Activated CD8-positive, alpha-beta memory T cell treated with anti-CD3 and anti-CD28 coated beads, Interleukin-2, amount 50 U/mL, for 4 hours (primary cell): ENCODE data around the gene SPNS2.

Source experiments
- DNase-seq: peaks from one replicate; pipeline ENCODE4 v3.0.0-alpha.2; 2020

SPNS2 gene

DNA sequence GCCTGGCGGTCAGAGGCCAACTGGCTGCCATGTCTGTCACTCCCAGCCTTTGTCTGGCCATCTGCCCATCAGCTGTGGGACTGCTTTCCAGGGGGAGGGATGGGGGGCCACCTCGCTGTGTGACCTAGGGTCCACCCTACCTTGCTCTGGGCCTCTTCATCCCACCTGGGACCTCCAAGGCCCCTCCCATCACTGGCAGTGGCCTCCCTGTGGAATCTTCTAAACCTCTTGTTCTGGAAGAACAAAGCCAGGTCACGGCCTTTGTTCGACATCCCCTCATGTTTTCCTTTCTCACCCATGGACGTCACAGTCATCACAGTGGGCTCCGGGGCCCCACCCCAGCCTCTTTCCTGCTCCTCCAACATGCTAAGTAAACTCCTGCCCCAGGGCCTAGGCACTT, 24.0 kb downstream of the SPNS2 start:
- DNase-seq: no peak

DNA sequence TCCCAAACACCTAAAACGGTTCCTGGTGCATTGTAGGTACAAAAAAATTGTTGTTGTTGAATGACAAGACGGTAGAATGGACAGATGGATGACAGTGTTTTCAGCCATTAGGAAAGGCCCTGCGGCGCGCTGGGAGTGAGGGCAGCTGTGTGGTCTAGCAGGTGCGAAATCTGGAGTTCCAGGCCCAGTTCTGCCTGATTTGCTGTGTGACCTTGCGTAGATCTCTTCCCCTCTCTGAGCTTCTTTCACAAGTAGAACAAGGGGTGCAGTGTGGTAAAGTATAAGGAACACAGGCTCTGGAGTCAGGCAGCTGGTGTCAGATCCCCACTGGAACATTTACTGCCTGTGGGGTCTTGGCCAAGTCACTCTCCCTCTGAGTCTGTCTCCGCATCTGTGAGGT, 25.3 kb downstream of the SPNS2 start:
- no peak for DNase-seq

DNA sequence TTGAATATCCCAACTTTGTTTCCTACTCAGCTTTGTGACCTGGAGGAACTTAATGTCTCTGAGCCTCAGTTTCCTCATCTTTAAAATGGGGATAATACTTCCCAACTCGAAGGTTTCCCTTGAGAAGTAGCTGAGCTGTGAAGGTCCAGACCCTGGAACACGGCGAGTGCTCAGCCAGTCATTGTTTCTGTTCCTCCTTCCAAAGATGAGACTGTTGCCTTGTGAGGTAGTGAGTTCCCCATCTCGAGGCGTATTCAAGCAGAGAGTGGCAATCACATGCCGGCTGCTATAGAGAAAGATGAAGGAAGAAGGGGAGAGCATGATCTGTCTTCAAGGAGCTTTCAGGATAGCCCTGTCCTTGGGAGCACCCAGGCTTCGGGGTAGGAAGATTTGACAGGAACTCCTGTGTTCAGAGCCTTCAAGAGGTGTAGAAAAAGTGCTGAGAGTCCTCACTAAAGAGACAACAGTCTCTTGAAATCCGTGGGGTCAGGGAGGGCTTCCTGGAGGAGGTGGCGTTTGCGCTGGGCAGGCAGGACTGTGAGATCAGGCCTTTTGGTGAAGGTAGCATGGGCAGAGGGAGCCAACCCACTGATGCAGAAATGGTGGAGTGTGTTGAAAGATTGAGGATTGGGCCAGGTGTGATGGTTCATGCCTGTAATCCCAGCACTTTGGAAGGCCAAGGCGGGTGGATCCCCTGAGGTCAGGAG, 27.2 kb downstream of the SPNS2 start:
- no peak for DNase-seq

DNA sequence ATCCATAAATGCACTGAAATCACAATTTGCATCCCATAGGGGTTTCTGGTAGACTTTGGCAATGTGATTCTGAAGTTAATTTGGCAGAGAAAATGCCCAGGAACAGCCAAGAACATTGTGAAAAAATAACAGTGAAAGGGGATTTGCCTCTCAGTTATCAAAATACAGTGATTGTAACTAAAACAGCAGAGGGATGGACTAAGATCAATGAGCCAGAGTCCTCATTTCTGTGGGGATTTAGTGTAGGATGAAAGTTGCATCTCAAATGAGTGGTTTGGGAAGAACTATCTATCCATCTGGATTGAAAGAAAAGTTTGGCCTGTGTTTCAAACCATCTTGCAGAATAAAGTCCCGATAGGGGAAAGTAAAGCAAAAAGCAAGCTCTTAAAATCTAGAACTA, 28.5 kb downstream of the SPNS2 start:
- DNase-seq: no peak

DNA sequence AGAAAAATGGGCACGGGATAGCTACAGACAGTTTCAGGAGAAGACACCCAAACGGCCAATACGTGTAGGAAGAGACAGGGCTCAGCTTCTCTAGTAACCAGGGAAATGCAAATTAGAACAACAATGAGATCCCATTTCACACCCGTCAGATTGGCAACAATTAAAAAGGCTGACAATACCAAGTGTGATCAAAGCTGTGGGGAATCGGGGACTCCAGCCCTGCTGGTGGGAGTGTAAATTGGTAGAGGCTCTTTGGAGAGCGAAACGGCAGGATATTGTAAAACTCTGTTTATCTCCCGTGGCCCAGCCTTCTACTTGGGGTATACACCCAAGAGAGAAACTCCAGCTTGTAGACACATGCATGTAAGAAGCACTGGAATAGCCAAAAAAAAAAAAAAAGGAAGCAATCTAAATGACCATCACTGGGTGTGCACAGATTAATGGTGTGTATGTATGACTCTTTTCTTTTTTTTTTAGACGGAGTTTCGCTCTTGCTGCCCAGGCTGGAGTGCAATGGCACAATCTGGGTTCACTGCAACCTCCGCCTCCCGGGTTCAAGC, 29.0 kb downstream of the SPNS2 start:
- DNase-seq: no peak

DNA sequence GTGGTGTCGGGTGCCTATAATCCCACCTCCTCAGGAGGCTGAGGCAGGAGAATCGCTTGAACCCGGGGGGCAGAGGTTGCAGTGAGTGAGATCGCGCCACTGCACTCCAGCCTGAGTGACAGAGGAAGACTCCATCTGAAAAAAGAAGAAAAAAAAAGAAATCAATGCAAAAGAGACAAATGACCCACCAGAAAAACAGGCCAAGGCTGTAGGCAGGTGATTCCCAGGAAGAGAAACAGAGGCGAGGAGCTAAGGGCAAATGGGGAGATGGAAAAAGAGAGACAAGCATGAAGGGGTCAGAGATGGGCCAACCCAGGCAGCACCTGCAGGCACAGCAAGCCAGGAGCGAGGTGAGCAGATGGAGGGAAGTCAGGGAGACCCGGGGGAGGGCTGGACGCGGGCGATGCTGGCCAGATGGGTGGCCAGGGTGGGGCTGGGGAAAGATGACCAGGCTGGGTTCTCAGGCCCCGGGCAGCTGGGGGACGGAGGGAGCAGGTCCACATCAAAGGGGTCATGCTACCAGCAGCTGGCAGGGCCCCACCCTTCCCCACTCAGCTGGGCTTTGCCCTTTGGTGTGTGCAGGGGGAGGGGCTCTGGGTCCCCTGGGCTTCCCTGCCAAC, 31.0 kb downstream of the SPNS2 start:
- no peak for DNase-seq

DNA sequence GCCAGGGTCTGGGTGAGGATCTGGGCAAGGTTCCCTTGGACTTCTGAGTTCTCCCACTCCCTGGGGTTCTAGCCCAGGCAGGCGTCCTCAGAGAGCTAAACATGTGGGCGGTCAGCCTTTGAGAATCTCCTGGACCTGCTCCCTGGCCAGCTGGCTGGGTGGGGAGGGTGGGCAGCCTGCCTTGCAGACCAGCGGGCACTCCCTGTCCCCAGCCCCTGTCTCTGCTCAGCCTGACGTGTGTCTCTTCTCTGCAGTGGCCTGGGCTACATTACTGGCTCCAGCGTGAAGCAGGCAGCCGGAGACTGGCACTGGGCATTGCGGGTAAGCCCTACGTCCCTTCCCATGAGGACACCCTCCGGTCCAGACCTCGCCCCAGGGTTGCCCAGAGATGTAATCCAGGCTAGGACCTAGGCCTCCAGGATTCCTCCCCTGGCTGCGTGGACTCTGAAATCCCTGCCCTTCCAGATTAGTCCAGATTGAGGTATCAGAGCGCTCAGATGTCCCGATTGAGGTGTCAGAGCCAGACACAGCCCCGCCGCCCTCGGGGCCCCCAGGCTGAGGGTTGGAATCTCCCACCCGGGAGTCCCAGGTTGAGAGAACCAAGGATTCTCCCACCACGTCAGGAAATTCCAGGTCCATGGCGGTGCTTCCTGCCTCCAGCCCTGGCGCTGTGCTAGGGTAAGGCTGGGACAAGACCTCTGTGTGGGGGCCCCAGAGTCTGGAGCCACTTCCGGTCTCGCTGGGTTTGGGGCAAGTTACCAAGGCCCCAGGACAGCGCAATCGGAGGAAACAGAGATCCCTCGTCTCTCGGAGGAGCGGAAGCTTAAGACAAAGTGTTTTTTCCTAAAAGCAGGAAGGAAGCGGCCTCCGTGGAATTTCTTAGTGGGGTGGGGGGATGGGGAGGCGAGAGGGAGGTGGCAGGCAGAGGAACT, 32.4 kb downstream of the SPNS2 start:
- DNase-seq: no peak

DNA sequence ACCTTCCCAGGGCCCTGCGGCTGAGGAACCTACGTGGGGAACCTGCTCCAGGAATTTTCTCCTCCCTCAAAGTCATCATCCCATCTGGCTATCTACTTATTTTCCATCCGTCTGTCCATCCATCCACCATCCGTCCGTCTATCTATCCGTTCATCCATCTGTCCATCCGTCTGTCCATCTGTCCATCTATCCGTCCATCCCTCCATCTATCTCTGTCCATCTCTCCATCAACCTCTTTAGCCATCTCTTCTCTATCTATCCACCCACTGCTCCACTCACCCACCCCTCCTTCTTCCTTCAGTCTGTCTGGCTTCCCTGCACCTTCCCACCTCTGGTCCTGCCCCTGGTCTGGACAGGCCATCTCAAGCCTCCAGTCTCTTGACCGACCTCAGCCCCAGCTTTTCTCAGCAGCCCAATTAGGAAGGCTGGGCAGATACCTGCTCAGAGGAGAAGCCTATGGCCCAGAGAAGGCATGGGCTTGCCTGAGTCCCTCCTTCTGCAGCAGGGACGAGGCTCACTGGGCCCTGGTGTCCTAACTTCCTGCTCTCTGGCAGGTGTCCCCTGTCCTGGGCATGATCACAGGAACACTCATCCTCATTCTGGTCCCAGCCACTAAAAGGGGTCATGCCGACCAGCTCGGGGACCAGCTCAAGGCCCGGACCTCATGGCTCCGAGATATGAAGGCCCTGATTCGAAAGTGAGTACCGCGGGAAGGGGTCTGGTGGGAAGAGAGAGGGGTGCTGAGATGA, 33.5 kb downstream of the SPNS2 start:
- no peak for DNase-seq

DNA sequence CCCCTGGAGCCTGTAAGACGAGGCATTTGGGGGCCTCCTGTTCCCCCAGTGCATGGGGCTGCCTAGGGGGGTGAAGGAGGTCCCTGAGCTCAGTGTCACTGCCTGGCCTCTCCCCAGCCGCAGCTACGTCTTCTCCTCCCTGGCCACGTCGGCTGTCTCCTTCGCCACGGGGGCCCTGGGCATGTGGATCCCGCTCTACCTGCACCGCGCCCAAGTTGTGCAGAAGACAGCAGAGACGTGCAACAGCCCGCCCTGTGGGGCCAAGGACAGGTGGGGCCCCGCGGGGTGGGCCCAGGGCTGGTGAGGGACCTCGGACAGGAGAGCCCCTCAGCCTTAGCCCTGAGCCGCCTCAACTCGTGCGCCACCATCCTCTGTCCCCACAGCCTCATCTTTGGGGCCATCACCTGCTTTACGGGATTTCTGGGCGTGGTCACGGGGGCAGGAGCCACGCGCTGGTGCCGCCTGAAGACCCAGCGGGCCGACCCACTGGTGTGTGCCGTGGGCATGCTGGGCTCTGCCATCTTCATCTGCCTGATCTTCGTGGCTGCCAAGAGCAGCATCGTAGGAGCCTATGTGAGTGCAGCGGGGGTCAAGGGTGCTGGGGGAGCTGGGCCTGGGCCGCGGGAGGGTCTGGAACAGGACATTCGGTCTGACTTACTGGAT, 34.3 kb downstream of the SPNS2 start:
- no peak for DNase-seq

DNA sequence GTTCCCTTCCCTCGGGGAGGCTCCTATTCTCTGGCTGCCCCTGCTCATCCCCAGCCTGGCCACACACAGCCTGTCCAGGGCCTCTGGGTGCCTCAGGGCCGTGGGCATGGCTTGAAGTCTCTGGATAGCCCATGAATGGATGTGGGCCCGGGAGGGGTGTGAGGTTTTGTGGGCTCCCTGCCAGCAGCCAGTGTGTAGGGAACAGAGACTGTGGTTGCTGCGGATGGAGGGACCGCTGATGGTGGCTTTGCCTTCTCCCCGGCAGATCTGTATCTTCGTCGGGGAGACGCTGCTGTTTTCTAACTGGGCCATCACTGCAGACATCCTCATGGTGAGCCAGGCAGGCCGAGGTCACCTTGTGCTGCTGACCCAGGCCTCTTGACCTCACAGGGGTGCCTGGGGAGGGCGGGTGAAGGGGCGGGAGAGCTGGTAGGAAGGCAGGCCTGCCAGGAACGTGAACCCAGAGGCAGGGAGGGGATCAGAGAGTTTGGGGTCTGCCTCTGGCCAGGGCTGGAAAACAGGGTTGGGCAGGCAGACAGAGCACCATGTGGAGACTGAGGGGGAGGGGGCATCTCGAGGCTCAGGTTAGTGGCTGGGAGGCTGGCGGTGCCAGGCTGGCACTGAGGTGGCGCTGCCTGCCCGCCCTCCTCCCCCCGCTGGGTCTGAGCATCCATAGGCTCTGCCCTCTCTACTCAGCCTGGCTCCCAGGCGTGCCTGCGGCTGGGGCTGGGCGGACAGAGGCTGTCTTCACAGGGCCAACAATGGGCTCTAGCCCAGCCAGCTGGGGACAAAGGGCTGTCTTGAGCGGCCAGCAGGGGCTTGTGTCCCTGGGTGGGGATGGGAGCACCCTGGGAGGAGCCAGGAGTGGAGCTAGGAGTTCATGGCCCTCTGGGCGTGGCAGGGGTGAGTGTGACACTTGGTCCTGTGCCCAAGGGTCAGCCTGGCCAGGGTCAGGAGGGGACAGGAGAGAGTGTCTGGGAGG, 35.1 kb downstream of the SPNS2 start:
- no peak for DNase-seq

DNA sequence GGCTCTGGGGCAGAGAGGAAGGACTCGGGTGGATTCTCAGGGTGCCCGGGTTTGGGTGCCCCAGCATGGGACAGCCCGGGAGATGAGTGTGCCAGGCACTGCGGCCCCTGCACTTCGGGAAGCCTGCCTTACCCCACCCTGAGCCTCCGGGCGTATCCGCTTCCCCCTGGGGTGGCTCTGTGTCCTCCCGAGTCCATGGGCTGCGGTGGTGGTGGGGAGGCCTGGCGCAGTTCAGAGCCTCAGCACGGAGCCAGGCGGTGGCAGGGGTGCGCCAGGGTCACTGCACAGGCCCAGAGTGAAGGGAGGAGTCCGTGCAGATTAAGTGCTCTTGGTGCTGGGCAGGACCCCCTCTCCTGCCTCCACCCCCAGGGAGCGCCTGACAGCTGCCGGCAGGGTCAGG, 35.8 kb downstream of the SPNS2 start:
- DNase-seq: no peak

DNA sequence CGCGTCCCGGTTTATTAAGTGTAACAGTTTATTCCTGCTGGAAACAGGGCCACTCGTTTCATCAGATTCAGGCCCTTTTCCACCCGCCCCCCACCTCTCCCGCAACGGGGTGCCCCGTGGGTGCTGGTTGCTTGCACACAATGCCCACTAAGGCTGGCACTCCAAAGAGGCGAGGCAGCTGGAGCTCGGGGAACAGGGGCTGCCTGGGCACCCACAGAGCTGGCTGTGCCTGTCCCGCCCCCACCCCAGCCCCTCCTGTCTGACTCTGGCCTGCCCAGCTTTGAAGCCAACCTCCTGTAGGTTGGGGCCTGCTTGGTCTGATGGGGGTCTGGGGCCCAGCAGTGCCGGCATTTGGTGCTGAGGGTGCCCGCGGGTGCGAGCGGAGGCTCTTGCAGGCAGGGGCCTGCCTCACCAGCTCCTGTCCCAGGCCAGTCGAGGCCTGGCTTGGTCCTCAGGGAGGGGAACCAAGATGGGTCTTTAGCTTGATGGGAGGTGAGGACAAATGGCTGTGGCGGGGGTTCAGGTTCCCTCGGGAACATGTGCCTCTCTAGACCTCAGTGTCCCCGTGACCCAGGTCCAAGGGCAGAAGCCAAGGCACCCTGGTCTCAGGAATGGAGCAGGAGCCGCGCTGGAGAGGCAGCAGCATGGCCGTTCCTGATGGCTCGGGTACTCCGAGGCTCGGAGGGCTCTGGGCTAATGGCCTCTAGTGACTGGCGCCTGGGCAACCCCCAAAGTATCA, 36.4 kb downstream of the SPNS2 start:
- DNase-seq: no peak

DNA sequence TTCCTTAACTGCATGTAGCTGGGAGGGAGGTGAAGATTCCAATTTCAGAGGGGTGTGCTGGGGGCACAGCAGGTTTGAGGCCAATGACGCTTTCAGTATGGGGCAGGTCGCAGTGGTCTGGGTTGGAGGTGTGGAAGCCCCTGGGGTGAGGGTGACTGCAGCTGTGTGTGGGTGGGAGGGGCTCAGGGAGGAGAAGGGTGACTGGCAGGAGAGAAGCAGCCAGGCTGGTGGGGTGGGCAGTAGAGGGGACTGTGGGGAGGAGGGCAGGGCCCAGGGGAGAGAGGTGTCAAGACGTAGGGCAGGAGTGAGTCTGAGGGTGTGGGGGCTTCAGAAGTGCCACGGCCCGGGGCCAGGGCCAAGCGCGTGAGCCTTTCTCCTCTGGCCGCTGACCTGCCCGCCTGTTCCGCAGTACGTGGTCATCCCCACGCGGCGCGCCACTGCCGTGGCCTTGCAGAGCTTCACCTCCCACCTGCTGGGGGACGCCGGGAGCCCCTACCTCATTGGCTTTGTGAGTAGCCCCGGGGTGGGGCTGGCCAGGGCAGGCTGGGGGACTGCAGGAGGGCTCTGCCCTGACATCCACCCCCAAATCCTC, 37.1 kb downstream of the SPNS2 start:
- DNase-seq: no peak

DNA sequence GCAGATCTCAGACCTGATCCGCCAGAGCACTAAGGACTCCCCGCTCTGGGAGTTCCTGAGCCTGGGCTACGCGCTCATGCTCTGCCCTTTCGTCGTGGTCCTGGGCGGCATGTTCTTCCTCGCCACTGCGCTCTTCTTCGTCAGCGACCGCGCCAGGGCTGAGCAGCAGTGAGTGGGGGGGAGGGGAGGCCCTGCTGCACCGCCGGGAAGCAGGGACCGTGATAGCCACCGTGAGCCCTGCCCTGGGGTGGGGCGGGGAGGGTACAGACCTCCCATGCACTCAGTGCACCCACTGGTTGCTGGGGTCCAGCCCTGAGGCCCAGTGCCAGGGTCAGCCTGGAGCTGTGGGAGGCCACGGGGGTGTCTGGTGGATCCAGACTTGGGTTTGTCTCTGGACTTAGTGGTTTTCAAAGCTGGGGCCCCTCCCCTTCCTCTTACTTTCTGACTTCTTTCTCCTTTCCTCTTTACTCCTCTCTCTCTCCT, 37.6 kb downstream of the SPNS2 start:
- DNase-seq: no peak

DNA sequence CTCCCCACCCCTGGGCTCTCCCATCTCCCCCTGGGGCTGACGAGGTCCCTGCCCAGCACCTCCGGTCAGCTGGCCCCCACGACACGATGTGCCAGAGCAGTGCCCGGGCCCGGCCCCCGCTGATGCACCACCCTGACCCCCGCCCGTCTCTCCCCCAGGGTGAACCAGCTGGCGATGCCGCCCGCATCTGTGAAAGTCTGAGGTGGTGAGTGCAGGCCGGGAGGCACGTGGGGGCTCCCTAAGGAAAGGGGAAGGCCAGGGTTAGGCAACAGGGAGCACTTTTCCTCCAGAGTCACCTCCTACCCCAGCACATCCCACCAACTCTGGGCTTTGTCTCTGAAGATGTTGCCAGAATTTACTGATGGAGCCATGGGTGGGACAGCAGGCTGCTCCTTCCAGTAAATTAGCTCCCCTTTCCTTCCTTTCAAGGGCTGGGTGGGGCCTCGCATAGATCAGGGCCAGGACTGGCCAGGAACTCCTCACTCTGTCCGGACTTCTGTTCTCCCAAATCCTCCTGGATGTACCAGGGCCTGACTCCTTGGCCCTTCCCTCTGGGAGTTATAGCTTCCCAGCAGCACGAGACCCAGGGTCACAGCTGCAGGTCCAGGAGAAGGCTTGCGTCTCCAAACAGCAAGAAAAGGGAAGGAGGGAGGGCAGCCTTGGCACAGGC, 38.2 kb downstream of the SPNS2 start:
- DNase-seq: no peak

DNA sequence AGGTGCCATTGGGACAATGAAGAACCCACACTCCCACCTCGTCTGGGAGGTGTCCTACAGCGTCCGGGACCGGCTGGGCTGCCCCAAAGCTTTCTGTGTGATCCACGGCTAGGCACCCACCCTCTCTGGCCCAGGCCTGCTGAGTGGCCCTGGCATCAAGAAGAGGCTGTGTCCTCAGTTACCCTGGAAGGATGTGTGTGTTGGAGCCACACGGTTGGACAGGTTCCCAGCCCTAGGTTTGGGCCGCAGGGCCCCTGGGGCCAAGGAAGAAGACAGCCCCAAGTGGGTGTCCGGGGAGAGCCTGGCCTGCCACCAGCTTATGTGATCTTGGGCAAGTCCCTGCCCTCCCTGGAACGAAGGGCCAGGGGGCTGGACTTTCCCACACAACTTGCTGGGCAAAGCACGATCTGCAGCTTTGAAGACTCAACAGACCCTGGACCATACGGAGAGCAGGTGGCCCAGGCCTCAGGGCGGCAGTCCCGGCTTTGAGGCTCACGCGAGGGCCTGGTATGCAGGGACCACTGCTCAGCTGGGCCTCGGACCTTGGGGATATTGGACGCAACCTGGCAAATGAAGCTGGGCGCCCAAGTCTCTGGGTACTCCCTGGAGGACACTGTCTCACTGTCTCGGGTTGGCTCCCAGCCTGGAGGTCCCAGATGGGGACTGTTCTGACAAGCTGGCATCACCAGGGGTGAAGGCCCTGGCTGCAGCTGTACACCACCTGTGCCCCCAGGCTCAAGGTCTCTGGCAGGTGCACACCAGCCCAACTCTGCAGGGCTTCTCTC, 39.0 kb downstream of the SPNS2 start:
- no peak for DNase-seq

DNA sequence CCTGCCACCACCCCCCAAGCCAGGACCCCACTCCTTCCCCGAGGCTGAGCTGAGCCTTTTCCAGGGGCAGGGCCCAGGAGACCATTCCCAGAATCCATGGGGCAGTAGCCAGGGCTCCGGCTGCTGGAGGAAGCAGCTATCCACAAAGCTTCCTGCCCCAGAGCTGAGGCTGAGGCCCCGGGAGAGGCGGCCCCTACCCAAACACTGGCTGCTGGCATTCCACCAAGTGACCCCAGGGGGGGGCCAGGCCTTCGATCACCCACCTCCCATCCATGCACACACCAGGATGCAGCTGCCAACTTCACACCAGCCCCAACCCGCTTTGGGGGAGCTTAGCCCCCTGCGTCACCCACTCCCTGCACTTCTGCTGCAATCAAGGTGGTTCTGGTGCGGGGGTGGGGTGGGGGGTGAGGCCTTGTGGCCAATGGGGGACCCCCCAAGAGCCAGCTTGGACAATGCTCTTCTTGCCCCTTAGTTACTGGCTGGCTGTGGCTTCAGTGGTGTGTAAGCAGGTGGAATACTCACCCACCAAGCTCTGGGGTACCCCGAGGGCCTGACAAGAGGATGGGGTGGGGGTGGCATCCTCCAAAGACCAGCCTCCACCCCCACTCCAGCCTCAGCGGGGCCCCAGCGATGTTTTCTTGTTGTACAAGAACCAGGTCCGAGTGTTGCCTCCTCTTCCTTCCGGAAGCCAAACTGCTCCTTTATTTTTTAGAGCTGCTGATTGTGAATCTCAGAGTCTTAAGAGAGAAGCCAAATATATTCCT, 39.7 kb downstream of the SPNS2 start:
- DNase-seq: no peak
